H9 (cell line): ENCODE measurements around the gene ASL. TPM values are rescaled to one million over a fixed set of nuclear protein-coding genes. Genes with fewer than 3 reads are reported as not detected.

Source experiments
- DNase-seq: peaks from one replicate; pipeline ENCODE4 v3.0.0-alpha.2; 2017
- H2AFZ ChIP-seq: one replicate; pipeline ENCODE4 v1.6.1; 2013; ENCODE audit warnings: mild to moderate bottlenecking, low read length, control low read depth, moderate library complexity
- H2AK5ac ChIP-seq: 2 replicates; pipeline ENCODE4 v1.6.1; 2013; ENCODE audit warnings: low read length, control low read depth, mixed read lengths; ENCODE audit not compliant: insufficient read length
- H2BK120ac ChIP-seq: one replicate; pipeline ENCODE4 v1.6.1; 2013; ENCODE audit warnings: low read depth, mild to moderate bottlenecking, low read length, control low read depth, inconsistent platforms; ENCODE audit not compliant: poor library complexity, severe bottlenecking
- H2BK12ac ChIP-seq: 2 replicates; pipeline ENCODE4 v1.6.1; 2013; ENCODE audit warnings: low read length, control low read depth, mixed read lengths, low read depth; ENCODE audit not compliant: insufficient read length
- H2BK15ac ChIP-seq: 2 replicates; pipeline ENCODE4 v1.6.1; 2013; ENCODE audit warnings: low read depth, low read length, control low read depth
- H2BK20ac ChIP-seq: one replicate; pipeline ENCODE4 v1.6.1; 2013; ENCODE audit warnings: low read depth, mild to moderate bottlenecking, low read length, control low read depth, inconsistent platforms; ENCODE audit not compliant: poor library complexity, severe bottlenecking
- H2BK5ac ChIP-seq: 2 replicates; pipeline ENCODE4 v1.6.1; 2013; ENCODE audit warnings: low read length, control low read depth, mixed read lengths; ENCODE audit not compliant: insufficient read length
- H3K14ac ChIP-seq: 2 replicates; pipeline ENCODE4 v1.6.1; 2013; ENCODE audit warnings: low read length, control low read depth; ENCODE audit not compliant: insufficient read depth
- H3K18ac ChIP-seq: 2 replicates; pipeline ENCODE4 v1.6.1; 2013; ENCODE audit warnings: low read depth, mild to moderate bottlenecking, mixed read lengths, low read length, control low read depth; ENCODE audit not compliant: insufficient read length
- H3K23ac ChIP-seq: 2 replicates; pipeline ENCODE4 v1.6.1; 2013; ENCODE audit warnings: low read length, control low read depth, mixed read lengths, low read depth; ENCODE audit not compliant: insufficient read length
- H3K23me2 ChIP-seq: 2 replicates; pipeline ENCODE4 v1.6.1; 2013; ENCODE audit warnings: low read depth, mild to moderate bottlenecking, mixed read lengths, low read length, control low read depth; ENCODE audit not compliant: insufficient read length, poor library complexity, severe bottlenecking
- H3K27ac ChIP-seq: 2 replicates; pipeline ENCODE4 v1.5.1; 2013; ENCODE audit warnings: low read length, control low read depth, mixed read lengths, low read depth; ENCODE audit not compliant: insufficient read length
- H3K27me3 ChIP-seq: 2 replicates; pipeline ENCODE4 v1.6.1; 2013; ENCODE audit warnings: low read length, control low read depth, inconsistent platforms; ENCODE audit not compliant: insufficient read depth
- H3K4ac ChIP-seq: 2 replicates; pipeline ENCODE4 v1.6.1; 2013; ENCODE audit warnings: low read depth, mild to moderate bottlenecking, control low read depth, inconsistent platforms, low read length, moderate library complexity
- H3K4me1 ChIP-seq: 2 replicates; pipeline ENCODE4 v1.6.1; 2013; ENCODE audit warnings: low read length, control low read depth, inconsistent platforms; ENCODE audit not compliant: insufficient read depth
- H3K4me2 ChIP-seq: 2 replicates; pipeline ENCODE4 v1.6.1; 2013; ENCODE audit warnings: low read length, control low read depth, mixed read lengths; ENCODE audit not compliant: insufficient read length, insufficient read depth
- H3K56ac ChIP-seq: 2 replicates; pipeline ENCODE4 v1.6.1; 2013; ENCODE audit warnings: low read depth, mild to moderate bottlenecking, mixed read lengths, low read length, control low read depth; ENCODE audit not compliant: insufficient read length
- H3K79me1 ChIP-seq: 2 replicates; pipeline ENCODE4 v1.6.1; 2013; ENCODE audit warnings: low read depth, mild to moderate bottlenecking, moderate library complexity, low read length, control low read depth, inconsistent platforms; ENCODE audit not compliant: insufficient read depth, poor library complexity, severe bottlenecking
- H3K79me2 ChIP-seq: 2 replicates; pipeline ENCODE4 v1.6.1; 2013; ENCODE audit warnings: low read length, control low read depth, inconsistent platforms; ENCODE audit not compliant: insufficient read depth
- H3K9ac ChIP-seq: 2 replicates; pipeline ENCODE4 v1.6.1; 2013; ENCODE audit warnings: low read length, control low read depth, mixed read lengths; ENCODE audit not compliant: insufficient read length; ENCODE audit errors: extremely low read depth
- H3K9me3 ChIP-seq: one replicate; pipeline ENCODE4 v1.6.1; 2013; ENCODE audit warnings: low read depth, low read length, inconsistent platforms; ENCODE audit not compliant: control insufficient read depth
- H3T11ph ChIP-seq: one replicate; pipeline ENCODE4 v1.6.1; 2013; ENCODE audit warnings: mild to moderate bottlenecking, low read length, control low read depth, inconsistent platforms
- H4K20me1 ChIP-seq: one replicate; pipeline ENCODE4 v1.6.1; 2013; ENCODE audit not compliant: control insufficient read depth, insufficient read length, insufficient read depth
- H4K5ac ChIP-seq: 2 replicates; pipeline ENCODE4 v1.6.1; 2013; ENCODE audit warnings: low read depth, mild to moderate bottlenecking, mixed read lengths, low read length, control low read depth; ENCODE audit not compliant: insufficient read length
- H4K8ac ChIP-seq: replicated peaks from 2 replicates; pipeline ENCODE4 v1.6.1; 2013; ENCODE audit warnings: low read length, control low read depth, mixed read lengths, low read depth; ENCODE audit not compliant: insufficient read length
- H4K91ac ChIP-seq: 2 replicates; pipeline ENCODE4 v1.6.1; 2013; ENCODE audit warnings: low read depth, mild to moderate bottlenecking, moderate library complexity, mixed read lengths, low read length, control low read depth; ENCODE audit not compliant: insufficient read length
- H3K27ac Mint-ChIP-seq, 3 experiments: 2 replicates in 2 of 3; 3 replicates in 1 of 3; pipeline ENCODE4 v1.8.0; 2020 to 2021; ENCODE audit warnings: mixed read lengths in 3 of 3, mild to moderate bottlenecking in 1 of 3, moderate library complexity in 1 of 3
- H3K27me3 Mint-ChIP-seq: 2 replicates; pipeline ENCODE4 v1.8.0; 2021; ENCODE audit warnings: low read depth, mild to moderate bottlenecking, moderate library complexity, mixed read lengths
- H3K36me3 Mint-ChIP-seq, 3 experiments: 2 replicates in 2 of 3; 3 replicates in 1 of 3; pipeline ENCODE4 v1.8.0; 2020 to 2021; ENCODE audit warnings: low read depth in 3 of 3, mixed read lengths in 3 of 3; ENCODE audit not compliant: insufficient read depth in 1 of 3
- H3K4me1 Mint-ChIP-seq, 2 experiments: 2 replicates each; pipeline ENCODE4 v1.8.0; 2020; ENCODE audit warnings: mixed read lengths in 2 of 2
- H3K4me3 Mint-ChIP-seq, 2 experiments: 2 replicates in 1 of 2; 3 replicates in 1 of 2; pipeline ENCODE4 v1.8.0; 2020 to 2021; ENCODE audit warnings: mild to moderate bottlenecking in 2 of 2, mixed read lengths in 2 of 2, moderate library complexity in 1 of 2
- H3K9me3 Mint-ChIP-seq, 2 experiments: 2 replicates in 1 of 2; 3 replicates in 1 of 2; pipeline ENCODE4 v1.8.0; 2020; ENCODE audit warnings: mild to moderate bottlenecking in 2 of 2, mixed read lengths in 2 of 2, moderate library complexity in 1 of 2
- CTCF ChIP-seq: fragments of 200-600 bp; sonication (generic); conservative IDR thresholded peaks from 3 replicates; pipeline ENCODE4 v1.8.0; 2021; ENCODE audit warnings: antibody characterized with exemption, mild to moderate bottlenecking
- whole genome bisulfite sequencing: extraction: QIAGEN DNeasy Blood & Tissue Kit; methylation state at CpG from one replicate; pipeline ENCODE4 v1.1.7; 2013; ENCODE audit warnings: missing lambda C conversion rate, low lambda C conversion rate, mixed read lengths; ENCODE audit not compliant: insufficient read length; ENCODE audit errors: extremely low coverage; 5-methylcytosine and 5-hydroxymethylcytosine counted together
- total RNA-seq: library from RNA; stranded (reverse); gene quantifications from 2 replicates; pipeline ENCODE4 v1.2.1, GENCODE V29; 2021

The ASL gene
- total RNA-seq, 1 experiment from 2014 or later = 30.7 TPM

- Histone ChIP-seq H4K5ac (no peak overlapping the region), H2BK15ac (no peak overlapping the region), H3K23me2 (no peaks in the 10 kb centered on the region), H2BK120ac (no peak overlapping the region), H3K14ac (no peak overlapping the region), H2BK5ac (no peak overlapping the region), H2BK20ac (no peak overlapping the region), H3K79me1 (no peaks in the 10 kb centered on the region), H3K79me2 (no peaks in the 10 kb centered on the region), H3T11ph (no peak overlapping the region), H3K4me1 (no peaks in the 10 kb centered on the region), H3K27me3 (no peaks in the 10 kb centered on the region), H3K4me2 (no peak overlapping the region), H3K9me3 (no peaks in the 10 kb centered on the region), H3K18ac (no peak overlapping the region), H4K91ac (no peak overlapping the region), H3K4ac (no peak overlapping the region), H3K9ac (no peak overlapping the region), H2AFZ (no peak overlapping the region), H2AK5ac (no peak overlapping the region), H4K8ac (no peak overlapping the region), H2BK12ac (no peak overlapping the region), H4K20me1 (peaks cover 6% of the 10 kb centered on the region), H3K23ac (no peak overlapping the region), H3K27ac (no peak overlapping the region), H3K56ac (no peak overlapping the region)
- WGBS = no CpG with 5 or more reads among the region's 4 CpGs
- peak; percentile 64 for TF ChIP-seq CTCF
- H3K9me3 Mint-ChIP-seq = no peaks in the 10 kb centered on the region
- no peaks in the 10 kb centered on the region for H3K27me3 Mint-ChIP-seq
- peaks cover 11 to 75% (median 52%) of the 10 kb centered on the region in 3 experiments; a peak in 6 of 7 replicates for H3K36me3 Mint-ChIP-seq
- no peak for DNase-seq
- H3K27ac Mint-ChIP-seq = no peak overlapping the region; a peak in 1 of 7 replicates
- no peaks in the 10 kb centered on the region for H3K4me1 Mint-ChIP-seq
- H3K4me3 Mint-ChIP-seq = no peak overlapping the region
These were observed 65.3 kb downstream of the ASL start for GRCh38 chr7:66140924-66141323.
